ENCODE measurements around the gene NAGK.
"Not testable (repeated sequence)": the region's sequence is repeated elsewhere in the genome, so short reads cannot be mapped to it uniquely, and the experiment has no call there.

- TF ChIP-seq CTCF (IDR thresholded peaks at IDR 0.05); POLR2A (IDR thresholded peaks at IDR 0.05); POLR2AphosphoS5 (IDR thresholded peaks at IDR 0.05); EP300 (IDR thresholded peaks at IDR 0.05; ENCODE audit: low read depth): not testable (repeated sequence)
These were observed 13.2 kb upstream of the NAGK start for GRCh38 chr2:71055206-71055740.

Data from transverse colon (tissue), 4 donors.